Common myeloid progenitor, CD34-positive (primary cell): Measurements from ENCODE around the gene PCMT1.
A peak's percentile ranks its signal among the peaks of the same experiment; 100 is the strongest.

Experiments used
- CTCF ChIA-PET: fragments of 350-600 bp; sonication (Branson Sonifier 250); formaldehyde crosslinking; loops from one replicate; lab custom pipeline; 2021; ENCODE audit warnings: antibody characterized with exemption; lab: Charles Lee
- POLR2A ChIA-PET: fragments of 350-600 bp; sonication (Branson Sonifier 250); formaldehyde crosslinking; loops from one replicate; lab custom pipeline; 2021; ENCODE audit warnings: antibody characterized with exemption; lab: Charles Lee
- DNase-seq, 3 donors: peaks; one replicate each; pipeline versions ENCODE4 v3.0.0 to v3.0.0-alpha.2; 2013
- H3K27ac ChIP-seq, 2 experiments: 1 replicate in 1 of 2; 2 replicates in 1 of 2; pipeline ENCODE4 v1.7.0; 2013; ENCODE audit warnings: inconsistent platforms in 2 of 2, low read length in 2 of 2, mild to moderate bottlenecking in 2 of 2, low read depth in 1 of 2, moderate library complexity in 1 of 2; ENCODE audit not compliant: severe bottlenecking in 2 of 2, insufficient read depth in 1 of 2, poor library complexity in 1 of 2
- H3K27me3 ChIP-seq, 5 experiments: replicated peaks in 2 of 5; 1 replicate in 3 of 5; 2 replicates in 2 of 5; pipeline versions ENCODE4 v1.6.1 to v1.7.0; 2013; ENCODE audit warnings: low read length in 4 of 5, mild to moderate bottlenecking in 2 of 5, moderate library complexity in 2 of 5, inconsistent platforms in 1 of 5; ENCODE audit not compliant: insufficient read depth in 5 of 5, control insufficient read depth in 4 of 5
- H3K36me3 ChIP-seq, 4 experiments: 1 replicate in 2 of 4; 2 replicates in 2 of 4; pipeline versions ENCODE4 v1.6.1 to v1.7.0; 2013; ENCODE audit warnings: low read length in 3 of 4, control low read depth in 1 of 4, mild to moderate bottlenecking in 1 of 4; ENCODE audit not compliant: control insufficient read depth in 4 of 4, insufficient read depth in 4 of 4
- H3K4me1 ChIP-seq, 4 experiments: 1 replicate in 3 of 4; 2 replicates in 1 of 4; pipeline versions ENCODE4 v1.6.1 to v1.7.1; 2013; ENCODE audit warnings: low read length in 3 of 4, mild to moderate bottlenecking in 3 of 4, control low read depth in 1 of 4, inconsistent platforms in 1 of 4, moderate library complexity in 1 of 4; ENCODE audit not compliant: control insufficient read depth in 4 of 4, insufficient read depth in 4 of 4; ENCODE audit errors: control extremely low read depth in 1 of 4
- H3K4me3 ChIP-seq, 7 experiments: 1 replicate in 4 of 7; 2 replicates in 3 of 7; pipeline versions ENCODE4 v1.5.1 to v1.7.0; 2013; ENCODE audit warnings: mild to moderate bottlenecking in 7 of 7, low read length in 6 of 7, moderate library complexity in 6 of 7, inconsistent platforms in 2 of 7, low read depth in 2 of 7, control low read depth in 1 of 7; ENCODE audit not compliant: insufficient read depth in 4 of 7, control insufficient read depth in 1 of 7; ENCODE audit errors: extremely low read depth in 1 of 7
- H3K9me3 ChIP-seq, 5 experiments: 1 replicate in 4 of 5; 2 replicates in 1 of 5; pipeline versions ENCODE4 v1.6.1 to v1.7.1; 2013; ENCODE audit warnings: low read length in 4 of 5, mild to moderate bottlenecking in 2 of 5, inconsistent platforms in 1 of 5, low read depth in 1 of 5, moderate library complexity in 1 of 5; ENCODE audit not compliant: control insufficient read depth in 4 of 5, insufficient read depth in 2 of 5; ENCODE audit errors: control extremely low read depth in 1 of 5
- WGBS: methylation state at CpG from one replicate; pipeline ENCODE4 v1.1.5; 2013; ENCODE audit not compliant: insufficient coverage; 5-methylcytosine and 5-hydroxymethylcytosine counted together

PCMT1 gene

GRCh38 chr6:149823013-149823412 is 73.5 kb downstream of the PCMT1 start:
- no peaks in the 10 kb centered on the region for H3K36me3 ChIP-seq
- WGBS: 92% methylated on average over 4 of the region's 4 CpGs
- H3K4me1 ChIP-seq: no peaks in the 10 kb centered on the region
- peak in 2 of 3 donors; percentile 13 to 20 for DNase-seq
- no peak overlapping the region for H3K27ac ChIP-seq
- CTCF ChIA-PET: interaction anchor here (1.0 to 3.9 kb wide), 10 partner anchors 8 to 793 kb away, joined by 3 to 14 read pairs (median 4); no protein-coding TSS in a partner anchor
- H3K27me3 ChIP-seq: no peaks in the 10 kb centered on the region
- POLR2A ChIA-PET: interaction anchor here (0.6 kb wide), 1 partner anchor 296 kb away, joined by 3 read pairs; no protein-coding TSS in a partner anchor
- H3K9me3 ChIP-seq: no peaks in the 10 kb centered on the region
- H3K4me3 ChIP-seq: no peak overlapping the region

GRCh38 chr6:149825292-149825691 is 75.8 kb downstream of the PCMT1 start:
- Histone ChIP-seq H3K27ac (no peak overlapping the region), H3K36me3 (no peaks in the 10 kb centered on the region), H3K9me3 (no peaks in the 10 kb centered on the region), H3K4me1 (no peaks in the 10 kb centered on the region), H3K27me3 (no peaks in the 10 kb centered on the region), H3K4me3 (no peak overlapping the region)
- ChIA-PET CTCF (interaction anchor here (1.0 to 3.9 kb wide), 2 partner anchors 14 to 104 kb away, joined by 3 to 14 read pairs; no protein-coding TSS in a partner anchor), POLR2A (no interaction called here)
- DNase-seq: no peak
- WGBS: 94% methylated on average over 2 of the region's 4 CpGs

GRCh38 chr6:149830731-149831307 is 81.3 kb downstream of the PCMT1 start:
- Histone ChIP-seq H3K4me1 (no peaks in the 10 kb centered on the region), H3K36me3 (no peaks in the 10 kb centered on the region), H3K4me3 (no peak overlapping the region), H3K27ac (no peak overlapping the region), H3K9me3 (no peaks in the 10 kb centered on the region), H3K27me3 (peaks cover 0 to 2% (median 0%) of the 10 kb centered on the region in 5 experiments)
- no peak for DNase-seq
- 100% methylated on average over 4 of the region's 7 CpGs for WGBS
- CTCF ChIA-PET: interaction anchor here (0.8 to 2.7 kb wide), 6 partner anchors 8 to 105 kb away, joined by 3 to 10 read pairs (median 4); no protein-coding TSS in a partner anchor
- POLR2A ChIA-PET: no interaction called here

GRCh38 chr6:149831308-149831820 is 81.8 kb downstream of the PCMT1 start:
- no peaks in the 10 kb centered on the region for H3K36me3 ChIP-seq
- ChIA-PET CTCF (interaction anchor here (0.8 to 2.7 kb wide), 7 partner anchors 9 to 104 kb away, joined by 3 to 10 read pairs (median 4); no protein-coding TSS in a partner anchor), POLR2A (no interaction called here)
- H3K27ac ChIP-seq: no peak overlapping the region
- H3K4me3 ChIP-seq: no peak overlapping the region
- 100% methylated on average over 4 of the region's 6 CpGs for WGBS
- H3K4me1 ChIP-seq: no peaks in the 10 kb centered on the region
- no peak for DNase-seq
- no peaks in the 10 kb centered on the region for H3K9me3 ChIP-seq
- H3K27me3 ChIP-seq: peaks cover 0 to 2% (median 0%) of the 10 kb centered on the region in 5 experiments

- DNase-seq: no peak
These were observed 84.1 kb downstream of the PCMT1 start for GRCh38 chr6:149833651-149834050.

GRCh38 chr6:149834513-149835481 is 85.3 kb downstream of the PCMT1 start:
- ChIA-PET POLR2A (no interaction called here), CTCF (interaction anchor here (0.7 to 3.8 kb wide), 16 partner anchors 8 to 95 kb away, joined by 3 to 37 read pairs (median 3); partner anchors contain the start of genes LRP11 and RAET1E)
- H3K27ac ChIP-seq: no peak overlapping the region
- peaks cover 0 to 2% (median 0%) of the 10 kb centered on the region in 5 experiments for H3K27me3 ChIP-seq
- peak; percentile 73 to 86 (median 77) for DNase-seq
- no peaks in the 10 kb centered on the region for H3K36me3 ChIP-seq
- 58% methylated on average over 2 of the region's 5 CpGs for WGBS
- no peak overlapping the region for H3K4me3 ChIP-seq
- no peaks in the 10 kb centered on the region for H3K9me3 ChIP-seq
- H3K4me1 ChIP-seq: no peaks in the 10 kb centered on the region

More at GRCh38 chr6:149833651-149834050, 84.1 kb downstream of the PCMT1 start:
- POLR2A ChIA-PET: no interaction called here
- H3K4me1 ChIP-seq: no peaks in the 10 kb centered on the region
- H3K9me3 ChIP-seq: no peaks in the 10 kb centered on the region
- H3K27ac ChIP-seq: no peak overlapping the region
- peaks cover 0 to 2% (median 0%) of the 10 kb centered on the region in 5 experiments for H3K27me3 ChIP-seq
- CTCF ChIA-PET: interaction anchor here (0.7 to 3.8 kb wide), 7 partner anchors 10 to 96 kb away, joined by 3 to 37 read pairs (median 3); no protein-coding TSS in a partner anchor
- no peaks in the 10 kb centered on the region for H3K36me3 ChIP-seq
- H3K4me3 ChIP-seq: no peak overlapping the region
- 100% methylated on average over 1 of the region's 3 CpGs for WGBS
